Gastroesophageal sphincter (tissue), 4 donors: ENCODE measurements around the gene SLC1A6. TPM values are rescaled to one million over a fixed set of nuclear protein-coding genes. Genes with fewer than 3 reads are reported as not detected.

Experiments used
- ATAC-seq: fragments of 150-250 bp; one replicate; pipeline ENCODE4 v1.9.1; 2016; ENCODE audit warnings: mild to moderate bottlenecking, moderate library complexity
- H3K27ac ChIP-seq, 4 donors: fragments of 200-600 bp; sonication (generic) in 3 of 4; 1 replicate in 3 of 4; 2 replicates in 1 of 4; pipeline ENCODE4 v1.5.1; 2016 to 2019
- H3K27me3 ChIP-seq: fragments of 200-600 bp; sonication (generic); one replicate; pipeline ENCODE4 v1.5.1; 2019
- H3K36me3 ChIP-seq, 2 donors: fragments of 200-600 bp; sonication (generic); one replicate each; pipeline ENCODE4 v1.5.1; 2019; ENCODE audit warnings: control low read depth in 1 of 2
- H3K4me1 ChIP-seq, 3 donors: fragments of 200-600 bp; sonication (generic); 1 replicate in 2 of 3; 2 replicates in 1 of 3; pipeline ENCODE4 v1.5.1; 2016 to 2019; ENCODE audit warnings: control low read depth in 2 of 3
- H3K4me3 ChIP-seq, 2 donors: fragments of 200-600 bp; sonication (generic); one replicate each; pipeline ENCODE4 v1.5.1; 2019; ENCODE audit warnings: mild to moderate bottlenecking in 1 of 2, moderate library complexity in 1 of 2
- H3K9me3 ChIP-seq, 3 donors: fragments of 200-600 bp; sonication (generic); one replicate each; pipeline ENCODE4 v1.5.1; 2017 to 2019; ENCODE audit warnings: control low read depth in 2 of 3
- CTCF ChIP-seq, 4 experiments: fragments of 200-600 bp in 2 of 4; fragments of 450-650 bp in 2 of 4; sonication (generic) in 1 of 4; IDR thresholded peaks; one replicate each; pipeline ENCODE4 v1.5.1; 2017 to 2019; ENCODE audit warnings: antibody characterized with exemption in 4 of 4, mild to moderate bottlenecking in 2 of 4, moderate library complexity in 2 of 4
- EP300 ChIP-seq: sonication (generic); formaldehyde crosslinking; IDR thresholded peaks from one replicate; pipeline ENCODE4 v1.6.1; 2017; ENCODE audit warnings: antibody characterized with exemption, mild to moderate bottlenecking
- POLR2A ChIP-seq, 2 donors: fragments of 450-650 bp; IDR thresholded peaks; one replicate each; pipeline ENCODE4 v1.6.1; 2017; ENCODE audit warnings: antibody characterized with exemption in 2 of 2, mild to moderate bottlenecking in 2 of 2, moderate library complexity in 1 of 2
- POLR2AphosphoS5 ChIP-seq: sonication (generic); formaldehyde crosslinking; IDR thresholded peaks from one replicate; pipeline ENCODE4 v1.6.1; 2017; ENCODE audit warnings: antibody characterized with exemption
- WGBS, 2 donors: methylation state at CpG; one replicate each; pipeline ENCODE4 v1.1.5; 2018; ENCODE audit warnings: low coverage in 1 of 2; 5-methylcytosine and 5-hydroxymethylcytosine counted together
- total RNA-seq, 4 donors: library from RNA; depleted of rRNA; stranded (reverse); fragments of >200 nt; gene quantifications; one replicate each; pipeline ENCODE4 v1.1.0, GENCODE V29; 2016

Gene SLC1A6
- total RNA-seq, 4 donors from 2014 or later = 0.23 TPM; not detected in 3

GRCh38 chr19:14915116-14915515 lies 64.5 kb downstream of the SLC1A6 start:
- Histone ChIP-seq H3K27ac (no peak overlapping the region), H3K4me3 (no peak overlapping the region), H3K9me3 (peaks cover 0 to 15% (median 0%) of the 10 kb centered on the region in 3 donors), H3K36me3 (no peaks in the 10 kb centered on the region), H3K4me1 (no peaks in the 10 kb centered on the region), H3K27me3 (peaks cover 28% of the 10 kb centered on the region)
- no peak for ATAC-seq
- WGBS, 2 donors = 25 to 50% methylated on average over 4 to 6 of the region's 6 CpGs
- no peak for TF ChIP-seq POLR2A (IDR thresholded peaks at IDR 0.05)
- TF ChIP-seq EP300 = no peak
- TF ChIP-seq POLR2AphosphoS5 = no peak
- no peak for TF ChIP-seq CTCF (IDR thresholded peaks at IDR 0.05)

- no peak for TF ChIP-seq POLR2AphosphoS5
- TF ChIP-seq EP300 = no peak
- TF ChIP-seq POLR2A (IDR thresholded peaks at IDR 0.05) = no peak
- Histone ChIP-seq H3K9me3 (no peaks in the 10 kb centered on the region), H3K4me1 (no peaks in the 10 kb centered on the region), H3K27me3 (peaks cover 37% of the 10 kb centered on the region), H3K4me3 (no peak overlapping the region), H3K36me3 (no peaks in the 10 kb centered on the region), H3K27ac (no peak overlapping the region)
- no peak for ATAC-seq
- WGBS, 2 donors = 60 to 81% methylated on average over 4 of the region's 4 CpGs
These were observed 73.0 kb downstream of the SLC1A6 start for GRCh38 chr19:14906711-14907110.

DNA sequence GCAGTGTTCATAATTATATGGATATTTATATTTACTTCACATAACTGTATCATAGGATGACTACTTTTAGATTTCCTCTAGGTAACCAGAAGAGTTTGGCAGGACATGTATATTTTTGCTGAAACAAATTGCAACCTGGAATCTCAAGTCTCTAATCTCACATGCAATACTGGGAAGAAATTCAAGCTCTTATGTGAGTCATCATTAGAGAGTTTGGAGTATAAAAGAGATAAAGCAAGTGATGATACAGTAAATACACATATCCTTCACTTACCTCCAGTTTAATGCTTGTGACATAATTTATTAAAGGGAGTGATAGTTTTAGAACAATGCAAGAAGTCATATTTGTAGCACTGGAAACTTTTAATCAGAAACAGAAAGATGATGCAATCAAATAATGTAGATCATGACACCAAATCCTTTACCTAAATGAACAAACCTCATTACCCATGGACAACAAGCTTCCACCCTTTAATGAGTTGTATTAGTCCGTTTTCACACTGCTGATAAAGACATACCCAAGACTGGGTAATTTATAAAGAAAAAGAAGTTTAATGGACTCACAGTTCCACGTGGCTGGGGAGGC lies 77.9 kb downstream of the SLC1A6 start:
- H3K36me3 ChIP-seq = no peaks in the 10 kb centered on the region
- no peak overlapping the region for H3K27ac ChIP-seq
- H3K4me3 ChIP-seq = no peak overlapping the region
- 17 to 80% methylated on average over 1 to 2 of the region's 2 CpGs for WGBS, 2 donors
- no peak for ATAC-seq
- H3K9me3 ChIP-seq = no peaks in the 10 kb centered on the region
- TF ChIP-seq POLR2A (IDR thresholded peaks at IDR 0.05) = no peak
- TF ChIP-seq CTCF (IDR thresholded peaks at IDR 0.05) = no peak
- TF ChIP-seq POLR2AphosphoS5 = no peak
- TF ChIP-seq EP300 = no peak
- no peaks in the 10 kb centered on the region for H3K4me1 ChIP-seq
- H3K27me3 ChIP-seq = peaks cover 50% of the 10 kb centered on the region

Other genes starting within 250 kb of the SLC1A6 start
- gene ADGRE2, start 201.3 kb downstream of the SLC1A6 start, total RNA-seq = 1 to 10 TPM; 1.0 to 4.4 (median 1.4) TPM
- gene OR7A5, start 144.7 kb downstream of the SLC1A6 start, total RNA-seq = not detected
- gene OR7C1, start 144.7 kb downstream of the SLC1A6 start, total RNA-seq = not detected
- not detected for gene OR7A10, start 130.9 kb downstream of the SLC1A6 start, total RNA-seq
- gene OR7A17, start 93.7 kb downstream of the SLC1A6 start, total RNA-seq = not detected
- gene OR7C2, start 38.4 kb downstream of the SLC1A6 start, total RNA-seq = not detected
- not detected for gene CASP14, start 69.6 kb upstream of the SLC1A6 start, total RNA-seq
- gene OR1I1, start 102.3 kb upstream of the SLC1A6 start, total RNA-seq = not detected
- gene SYDE1, start 127.5 kb upstream of the SLC1A6 start, total RNA-seq = 100 to 1,000 TPM in 1 of 4 donors, 10 to 100 TPM in 3; 41.7 to 100 (median 52.4) TPM
- 10 to 100 TPM; 19.1 to 54.8 (median 35.4) TPM for gene NOTCH3, start 221.1 kb upstream of the SLC1A6 start, total RNA-seq